GM21515 (cell line): ENCODE data around the gene ALKBH5.

Experiments used
- ATAC-seq: cut with Tn5 transposase; IDR thresholded peaks from one replicate; pipeline ENCODE4 v1.9.1; 2021; ENCODE audit not compliant: unreplicated experiment

Gene ALKBH5

GRCh38 chr17:18157354-18157985, 26.2 kb upstream of the ALKBH5 start:
- no peak for ATAC-seq

GRCh38 chr17:18158022-18158600, 25.5 kb upstream of the ALKBH5 start:
- peak; percentile 44 for ATAC-seq

GRCh38 chr17:18159551-18160120, 24.0 kb upstream of the ALKBH5 start:
- no peak for ATAC-seq

- ATAC-seq: no peak
Observed at GRCh38 chr17:18160128-18160856, 23.3 kb upstream of the ALKBH5 start.

GRCh38 chr17:18161207-18162145, 22.2 kb upstream of the ALKBH5 start:
- no peak for ATAC-seq

- no peak for ATAC-seq
Observed at GRCh38 chr17:18163547-18163946, 20.1 kb upstream of the ALKBH5 start.

- no peak for ATAC-seq
Observed at GRCh38 chr17:18166894-18167293, 16.7 kb upstream of the ALKBH5 start.

- no peak for ATAC-seq
Observed at GRCh38 chr17:18167421-18167820, 16.2 kb upstream of the ALKBH5 start.

GRCh38 chr17:18172531-18173278, 10.9 kb upstream of the ALKBH5 start:
- ATAC-seq: no peak

GRCh38 chr17:18173740-18174139, 9.9 kb upstream of the ALKBH5 start:
- ATAC-seq: no peak

GRCh38 chr17:18176176-18176575, 7.5 kb upstream of the ALKBH5 start:
- ATAC-seq: no peak

GRCh38 chr17:18177133-18177532, 6.5 kb upstream of the ALKBH5 start:
- no peak for ATAC-seq

GRCh38 chr17:18177722-18178121, 5.9 kb upstream of the ALKBH5 start:
- ATAC-seq: no peak

GRCh38 chr17:18179196-18179595, 4.4 kb upstream of the ALKBH5 start:
- ATAC-seq: no peak

GRCh38 chr17:18179804-18180203, 3.8 kb upstream of the ALKBH5 start:
- no peak for ATAC-seq

GRCh38 chr17:18181358-18181757, 2.3 kb upstream of the ALKBH5 start:
- ATAC-seq: no peak

GRCh38 chr17:18182110-18182977, 1.3 kb upstream of the ALKBH5 start:
- no peak for ATAC-seq

- ATAC-seq: peak; percentile 40
Observed at GRCh38 chr17:18182978-18183333, 672 bp upstream of the ALKBH5 start.
